Testis (tissue), 3 donors: ENCODE measurements around the gene RTL10. TPM values are rescaled to one million over a fixed set of nuclear protein-coding genes. Genes with fewer than 3 reads are reported as not detected.

ENCODE experiments used
- DNase-seq: peaks from one replicate; pipeline ENCODE4 v3.0.0-alpha.2; 2019
- H3K27ac ChIP-seq, 2 donors: fragments of 200-600 bp; sonication (generic); one replicate each; pipeline ENCODE4 v1.5.1; 2019
- H3K27me3 ChIP-seq: fragments of 200-600 bp; sonication (generic); one replicate; pipeline ENCODE4 v1.5.1; 2019
- H3K36me3 ChIP-seq: fragments of 200-600 bp; sonication (generic); one replicate; pipeline ENCODE4 v1.5.1; 2017; ENCODE audit warnings: low read depth; ENCODE audit errors: missing control alignments
- H3K4me1 ChIP-seq: fragments of 200-600 bp; sonication (generic); one replicate; pipeline ENCODE4 v1.5.1; 2019
- H3K4me3 ChIP-seq, 2 donors: fragments of 200-600 bp; sonication (generic); one replicate each; pipeline ENCODE4 v1.5.1; 2017 to 2019
- H3K9me3 ChIP-seq: fragments of 200-600 bp; sonication (generic); one replicate; pipeline ENCODE4 v1.5.1; 2017
- CTCF ChIP-seq, 3 experiments: fragments of 450-650 bp in 2 of 3; fragments of 200-600 bp in 1 of 3; sonication (generic) in 1 of 3; IDR thresholded peaks; one replicate each; pipeline ENCODE4 v1.5.1; 2016 to 2019; ENCODE audit warnings: antibody characterized with exemption in 3 of 3, mild to moderate bottlenecking in 2 of 3, moderate library complexity in 1 of 3
- POLR2A ChIP-seq: fragments of 450-650 bp; IDR thresholded peaks from one replicate; pipeline ENCODE4 v1.6.1; 2017; ENCODE audit warnings: antibody characterized with exemption, mild to moderate bottlenecking, moderate library complexity
- WGBS, 2 donors: methylation state at CpG; one replicate each; pipeline ENCODE4 v1.1.5; 2018; 5-methylcytosine and 5-hydroxymethylcytosine counted together
- intact Hi-C: fragments of 100-400 bp; cut with DNase I; formaldehyde crosslinking; loops from one replicate; pipeline ENCODE4 v1.15.1; 2023; ENCODE audit warnings: low total_unique reads
- polyA plus RNA-seq: library from polyadenylated mRNA; stranded (reverse); fragments of 350-450 nt; fragmentation: Illumina TruSeq; extraction: RNeasy Lipid Tissue Mini Kit (QIAGEN cat#74804); gene quantifications from one replicate; pipeline ENCODE4 v1.2.3, GENCODE V29; 2014; ENCODE audit warnings: low read depth, low replicate concordance; ENCODE audit not compliant: insufficient read depth
- total RNA-seq, 2 donors: library from RNA; depleted of rRNA; stranded (reverse); fragments of >200 nt; gene quantifications; one replicate each; pipeline ENCODE4 v1.2.3, GENCODE V29; 2016

The RTL10 gene
- total and polyA plus RNA-seq, 3 donors from 2014 or later, result 10.9 to 14.7 (median 11.0) TPM

- no peaks in the 10 kb centered on the region for H3K27me3 ChIP-seq
- intact Hi-C loops, result no loop called here
- TF ChIP-seq POLR2A, result no peak
- TF ChIP-seq CTCF (IDR thresholded peaks at IDR 0.05), result no peak
- H3K9me3 ChIP-seq, result no peaks in the 10 kb centered on the region
- peaks cover 26% of the 10 kb centered on the region for H3K4me1 ChIP-seq
- no peak overlapping the region for H3K4me3 ChIP-seq
- H3K36me3 ChIP-seq, result no peaks in the 10 kb centered on the region
- H3K27ac ChIP-seq, result no peak overlapping the region
- WGBS, 2 donors, result 95 to 96% methylated on average over 7 to 15 of the region's 15 CpGs
- no peak for DNase-seq
Observed at GRCh38 chr22:19807161-19807913, 47.3 kb downstream of the RTL10 start.

GRCh38 chr22:19806213-19807160, 48.2 kb downstream of the RTL10 start:
- Histone ChIP-seq H3K4me3 (no peak overlapping the region), H3K36me3 (no peaks in the 10 kb centered on the region), H3K27ac (no peak overlapping the region), H3K9me3 (no peaks in the 10 kb centered on the region), H3K4me1 (peaks cover 17% of the 10 kb centered on the region), H3K27me3 (no peaks in the 10 kb centered on the region)
- 82 to 90% methylated on average over 14 to 36 of the region's 38 CpGs for WGBS, 2 donors
- intact Hi-C loops, result no loop called here
- no peak for TF ChIP-seq POLR2A
- TF ChIP-seq CTCF (IDR thresholded peaks at IDR 0.05), result no peak
- DNase-seq, result no peak

GRCh38 chr22:19805821-19806212, 48.9 kb downstream of the RTL10 start:
- WGBS, 2 donors, result 86 to 91% methylated on average over 6 to 8 of the region's 8 CpGs
- intact Hi-C loops, result no loop called here
- Histone ChIP-seq H3K9me3 (no peaks in the 10 kb centered on the region), H3K4me3 (no peak overlapping the region), H3K36me3 (no peaks in the 10 kb centered on the region), H3K4me1 (peaks cover 10% of the 10 kb centered on the region), H3K27me3 (no peaks in the 10 kb centered on the region), H3K27ac (no peak overlapping the region)
- DNase-seq, result no peak
- TF ChIP-seq POLR2A, result no peak
- no peak for TF ChIP-seq CTCF (IDR thresholded peaks at IDR 0.05)

Other genes with a start within 250 kb of the RTL10 start
- 10 to 100 TPM; 68.9 to 89.3 TPM for gene SEPTIN5, start 140.4 kb downstream of the RTL10 start, total RNA-seq
- gene SEPTIN5, start 140.4 kb downstream of the RTL10 start, polyA plus RNA-seq, result 33.9 TPM
- gene GP1BB, start 131.3 kb downstream of the RTL10 start, total RNA-seq, result 10 to 100 TPM; 28.0 to 65.1 TPM
- not detected for gene GP1BB, start 131.3 kb downstream of the RTL10 start, polyA plus RNA-seq
- gene TBX1, start 94.1 kb downstream of the RTL10 start, total RNA-seq, result 10 to 100 TPM; 23.3 to 43.4 TPM
- 18.1 TPM for gene TBX1, start 94.1 kb downstream of the RTL10 start, polyA plus RNA-seq
- gene GNB1L, start within 50 bp of the RTL10 start, total RNA-seq, result 1 to 10 TPM; 5.5 to 6.9 TPM
- gene GNB1L, start within 50 bp of the RTL10 start, polyA plus RNA-seq, result 6.0 TPM
- gene COMT, start 86.9 kb upstream of the RTL10 start, total RNA-seq, result 100 to 1,000 TPM; 278 to 427 TPM
- 147 TPM for gene COMT, start 86.9 kb upstream of the RTL10 start, polyA plus RNA-seq
- gene TXNRD2, start 86.9 kb upstream of the RTL10 start, total RNA-seq, result 10 to 100 TPM; 36.6 to 49.9 TPM
- 28.7 TPM for gene TXNRD2, start 86.9 kb upstream of the RTL10 start, polyA plus RNA-seq
- 10 to 100 TPM; 43.2 to 57.7 TPM for gene ARVCF, start 161.9 kb upstream of the RTL10 start, total RNA-seq
- gene ARVCF, start 161.9 kb upstream of the RTL10 start, polyA plus RNA-seq, result 21.1 TPM
- 10 to 100 TPM; 13.5 to 21.5 TPM for gene TANGO2, start 166.2 kb upstream of the RTL10 start, total RNA-seq
- 19.0 TPM for gene TANGO2, start 166.2 kb upstream of the RTL10 start, polyA plus RNA-seq
- 10 to 100 TPM; 64.8 to 83.7 TPM for gene DGCR8, start 225.4 kb upstream of the RTL10 start, total RNA-seq
- gene DGCR8, start 225.4 kb upstream of the RTL10 start, polyA plus RNA-seq, result 44.4 TPM